OCI-LY3 (cell line): Measurements from ENCODE around the gene SURF4.
A peak's percentile ranks its signal among the peaks of the same experiment; 100 is the strongest.

Source experiments
- H2AFZ ChIP-seq: fragments of 200-600, 300-600 bp; shearing (Covaris generic); 2 replicates; pipeline ENCODE4 v1.6.0; 2014; ENCODE audit warnings: antibody characterized with exemption, low read depth, low read length
- H3K27ac ChIP-seq: fragments of 200-600, 300-600 bp; sonication (generic); 2 replicates; pipeline ENCODE4 v1.5.1; 2014; ENCODE audit warnings: mild to moderate bottlenecking, low read length, moderate library complexity, mixed read lengths
- H3K27me3 ChIP-seq: fragments of 200-600, 300-600 bp; sonication (generic); 2 replicates; pipeline ENCODE4 v1.6.1; 2014; ENCODE audit warnings: low read depth, low read length, mixed read lengths
- H3K36me3 ChIP-seq: fragments of 200-600, 300-600 bp; sonication (generic); replicated peaks from 2 replicates; pipeline ENCODE3; 2014; ENCODE audit warnings: low read depth, low read length, mixed read lengths
- H3K4me1 ChIP-seq: fragments of 300-600, 200-600 bp; sonication (generic); 2 replicates; pipeline ENCODE4 v1.6.1; 2014; ENCODE audit warnings: low read length, mixed read lengths
- H3K4me2 ChIP-seq: fragments of 200-600, 300-600 bp; sonication (generic); 2 replicates; pipeline ENCODE4 v1.6.1; 2014; ENCODE audit warnings: low read length, mixed read lengths
- H3K4me3 ChIP-seq: fragments of 300-600, 200-600 bp; sonication (generic); 2 replicates; pipeline ENCODE4 v1.5.1; 2014; ENCODE audit warnings: antibody characterized with exemption, mild to moderate bottlenecking, low read length, moderate library complexity
- H3K79me2 ChIP-seq: fragments of 300-600, 200-600 bp; shearing (Covaris generic); 2 replicates; pipeline ENCODE4 v1.6.1; 2014; ENCODE audit warnings: mild to moderate bottlenecking, low read length, mixed read lengths
- H3K9ac ChIP-seq: fragments of 300-600, 200-600 bp; shearing (Covaris generic); 2 replicates; pipeline ENCODE4 v1.6.0; 2014; ENCODE audit warnings: mild to moderate bottlenecking, low read length, moderate library complexity
- H3K9me3 ChIP-seq: fragments of 200-600, 300-600 bp; shearing (Covaris generic); 2 replicates; pipeline ENCODE4 v1.6.1; 2014; ENCODE audit warnings: low read length, mixed read lengths; ENCODE audit not compliant: insufficient read depth
- H4K20me1 ChIP-seq: fragments of 200-600, 300-600 bp; sonication (generic); 2 replicates; pipeline ENCODE4 v1.6.1; 2016; ENCODE audit warnings: low read length, mixed read lengths; ENCODE audit not compliant: insufficient read depth
- EZH2phosphoT487 ChIP-seq: fragments of 200-600 bp; shearing (Covaris generic); IDR thresholded peaks from 2 replicates; pipeline ENCODE4 v1.6.1; 2018; ENCODE audit warnings: antibody characterized with exemption, mixed run types, low read depth
- TF ChIP-seq, protein P1 (sequence below): fragments of 200-600, 300-600 bp; sonication (generic); IDR thresholded peaks from 2 replicates; pipeline ENCODE4 v1.5.1; 2014; ENCODE audit warnings: antibody characterized with exemption, low read length, low read depth

The SURF4 gene

DNA sequence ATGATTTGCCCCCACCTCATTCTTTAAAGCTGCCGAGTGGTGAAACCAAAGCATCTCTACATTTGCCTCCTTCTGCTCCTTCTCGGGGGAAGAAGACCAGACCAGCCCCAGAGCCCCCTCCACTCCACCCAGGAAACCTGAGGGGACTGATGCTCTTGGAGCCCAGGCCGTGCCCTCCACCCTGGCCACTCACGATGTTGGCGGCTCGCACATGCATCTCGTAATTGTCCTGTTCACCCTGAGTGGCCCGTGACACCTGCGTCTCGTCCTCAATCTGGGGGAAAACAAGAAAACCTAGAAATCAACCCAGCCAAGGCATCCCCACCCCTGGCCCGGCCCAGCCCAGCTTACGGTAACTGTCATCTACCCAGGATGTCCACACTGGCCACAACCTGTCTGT lies 30.9 kb downstream of the SURF4 start:
- Histone ChIP-seq H3K36me3 (peaks cover 74% of the 10 kb centered on the region), H3K79me2 (peaks cover 46% of the 10 kb centered on the region), H3K4me3 (no peak overlapping the region), H2AFZ (no peak overlapping the region), H4K20me1 (peaks cover 21% of the 10 kb centered on the region), H3K27ac (no peak overlapping the region), H3K9me3 (no peaks in the 10 kb centered on the region), H3K4me2 (no peak overlapping the region), H3K27me3 (no peaks in the 10 kb centered on the region), H3K9ac (no peak overlapping the region), H3K4me1 (peaks cover 20% of the 10 kb centered on the region)
- no peak for TF ChIP-seq EZH2phosphoT487
- TF ChIP-seq, protein P1, sequence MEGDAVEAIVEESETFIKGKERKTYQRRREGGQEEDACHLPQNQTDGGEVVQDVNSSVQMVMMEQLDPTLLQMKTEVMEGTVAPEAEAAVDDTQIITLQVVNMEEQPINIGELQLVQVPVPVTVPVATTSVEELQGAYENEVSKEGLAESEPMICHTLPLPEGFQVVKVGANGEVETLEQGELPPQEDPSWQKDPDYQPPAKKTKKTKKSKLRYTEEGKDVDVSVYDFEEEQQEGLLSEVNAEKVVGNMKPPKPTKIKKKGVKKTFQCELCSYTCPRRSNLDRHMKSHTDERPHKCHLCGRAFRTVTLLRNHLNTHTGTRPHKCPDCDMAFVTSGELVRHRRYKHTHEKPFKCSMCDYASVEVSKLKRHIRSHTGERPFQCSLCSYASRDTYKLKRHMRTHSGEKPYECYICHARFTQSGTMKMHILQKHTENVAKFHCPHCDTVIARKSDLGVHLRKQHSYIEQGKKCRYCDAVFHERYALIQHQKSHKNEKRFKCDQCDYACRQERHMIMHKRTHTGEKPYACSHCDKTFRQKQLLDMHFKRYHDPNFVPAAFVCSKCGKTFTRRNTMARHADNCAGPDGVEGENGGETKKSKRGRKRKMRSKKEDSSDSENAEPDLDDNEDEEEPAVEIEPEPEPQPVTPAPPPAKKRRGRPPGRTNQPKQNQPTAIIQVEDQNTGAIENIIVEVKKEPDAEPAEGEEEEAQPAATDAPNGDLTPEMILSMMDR, result no peak

DNA sequence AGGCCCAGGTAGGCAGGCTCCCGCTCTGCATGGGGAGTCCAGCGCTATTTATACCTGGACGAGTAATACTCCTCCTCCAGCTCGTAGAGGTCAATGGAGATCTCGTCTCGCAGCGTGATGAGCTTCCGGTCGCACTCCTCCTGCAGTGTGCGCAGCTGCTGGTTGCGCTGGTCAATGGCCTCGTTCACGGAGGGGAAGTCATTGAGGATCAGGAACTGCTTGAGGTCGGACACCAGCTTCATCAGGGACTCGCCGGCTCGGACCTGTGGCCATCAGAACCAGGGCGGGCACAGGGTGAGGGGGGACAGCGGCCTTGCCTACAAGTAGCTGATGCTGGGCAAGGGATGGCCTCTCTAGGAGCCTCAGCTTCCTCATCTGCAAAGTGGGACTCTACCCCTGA lies 31.8 kb downstream of the SURF4 start:
- Histone ChIP-seq H3K9ac (no peak overlapping the region), H3K4me1 (peaks cover 11% of the 10 kb centered on the region), H2AFZ (no peak overlapping the region), H3K9me3 (no peaks in the 10 kb centered on the region), H3K27ac (no peak overlapping the region), H3K79me2 (peaks cover 37% of the 10 kb centered on the region), H3K4me3 (no peak overlapping the region), H3K4me2 (no peak overlapping the region), H3K36me3 (peaks cover 68% of the 10 kb centered on the region), H3K27me3 (no peaks in the 10 kb centered on the region), H4K20me1 (peaks cover 12% of the 10 kb centered on the region)
- no peak for TF ChIP-seq EZH2phosphoT487
- TF ChIP-seq, protein P1, result no peak

DNA sequence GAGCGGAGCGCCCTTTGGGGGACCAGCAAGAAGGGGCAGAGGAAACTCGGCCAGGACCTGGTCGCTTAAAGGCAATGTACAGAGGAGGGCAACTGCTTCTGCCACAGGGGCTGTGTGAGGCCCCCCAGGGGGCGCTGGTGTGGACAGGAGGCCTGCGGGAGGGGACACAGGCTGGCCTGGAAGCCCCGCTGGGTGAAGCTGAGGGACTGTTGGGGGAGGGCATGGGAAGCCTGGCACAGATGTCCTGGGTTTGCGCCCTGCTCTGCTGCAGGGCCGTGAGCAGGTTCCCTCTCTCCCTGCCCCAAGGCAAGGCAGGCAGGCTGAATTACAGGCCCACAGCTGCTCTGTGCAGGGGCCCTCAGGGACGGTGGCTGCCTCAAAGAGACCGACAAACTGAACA lies 33.3 kb downstream of the SURF4 start:
- Histone ChIP-seq H3K79me2 (peaks cover 24% of the 10 kb centered on the region), H3K9me3 (no peaks in the 10 kb centered on the region), H2AFZ (no peak overlapping the region), H3K36me3 (peaks cover 58% of the 10 kb centered on the region), H3K9ac (no peak overlapping the region), H3K4me3 (no peak overlapping the region), H3K27ac (no peak overlapping the region), H3K4me2 (no peak overlapping the region), H4K20me1 (peaks cover 6% of the 10 kb centered on the region), H3K4me1 (peaks cover 9% of the 10 kb centered on the region), H3K27me3 (no peaks in the 10 kb centered on the region)
- TF ChIP-seq EZH2phosphoT487, result no peak
- TF ChIP-seq, protein P1, result peak; percentile 26; the same call in 1 of the 2 replicates

DNA sequence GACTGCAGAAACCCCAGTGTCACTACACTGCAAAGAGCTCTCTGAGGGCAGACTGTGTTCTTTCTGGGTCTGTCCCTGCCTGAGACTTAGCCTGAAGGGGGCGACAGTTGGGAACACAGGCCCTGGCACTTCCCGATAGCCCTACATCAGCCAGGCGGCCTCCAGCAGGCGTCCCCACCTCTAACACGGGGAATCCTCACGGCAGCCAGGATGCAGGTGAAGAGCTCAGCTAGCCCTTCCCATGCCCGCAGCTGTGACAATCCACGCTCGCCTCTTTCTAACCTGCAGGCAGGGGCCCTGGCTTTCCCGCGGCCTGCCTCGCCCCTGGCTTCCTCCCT lies 33.8 kb downstream of the SURF4 start:
- H3K36me3 ChIP-seq, result peaks cover 58% of the 10 kb centered on the region
- H3K9ac ChIP-seq, result no peak overlapping the region

More for the DNA sequence above, 33.8 kb downstream of the SURF4 start:
- H3K79me2 ChIP-seq, result peaks cover 19% of the 10 kb centered on the region
- H3K4me1 ChIP-seq, result peaks cover 9% of the 10 kb centered on the region
- H3K27me3 ChIP-seq, result no peaks in the 10 kb centered on the region
- peaks cover 6% of the 10 kb centered on the region for H4K20me1 ChIP-seq
- H3K27ac ChIP-seq, result no peak overlapping the region
- H3K4me3 ChIP-seq, result no peak overlapping the region
- H2AFZ ChIP-seq, result no peak overlapping the region
- no peak for TF ChIP-seq EZH2phosphoT487
- TF ChIP-seq, protein P1, result no peak
- H3K4me2 ChIP-seq, result no peak overlapping the region
- no peaks in the 10 kb centered on the region for H3K9me3 ChIP-seq
